Activated CD8-positive, alpha-beta memory T cell treated with anti-CD3 and anti-CD28 coated beads, Interleukin-2, amount 50 U/mL, for 4 hours (primary cell): ENCODE results near the gene NID1.
"Not testable (repeated sequence)": the region's sequence is repeated elsewhere in the genome, so short reads cannot be mapped to it uniquely, and the experiment has no call there.

Experiments used
- DNase-seq: peaks from one replicate; pipeline ENCODE4 v3.0.0-alpha.2; 2020

The NID1 gene

DNA sequence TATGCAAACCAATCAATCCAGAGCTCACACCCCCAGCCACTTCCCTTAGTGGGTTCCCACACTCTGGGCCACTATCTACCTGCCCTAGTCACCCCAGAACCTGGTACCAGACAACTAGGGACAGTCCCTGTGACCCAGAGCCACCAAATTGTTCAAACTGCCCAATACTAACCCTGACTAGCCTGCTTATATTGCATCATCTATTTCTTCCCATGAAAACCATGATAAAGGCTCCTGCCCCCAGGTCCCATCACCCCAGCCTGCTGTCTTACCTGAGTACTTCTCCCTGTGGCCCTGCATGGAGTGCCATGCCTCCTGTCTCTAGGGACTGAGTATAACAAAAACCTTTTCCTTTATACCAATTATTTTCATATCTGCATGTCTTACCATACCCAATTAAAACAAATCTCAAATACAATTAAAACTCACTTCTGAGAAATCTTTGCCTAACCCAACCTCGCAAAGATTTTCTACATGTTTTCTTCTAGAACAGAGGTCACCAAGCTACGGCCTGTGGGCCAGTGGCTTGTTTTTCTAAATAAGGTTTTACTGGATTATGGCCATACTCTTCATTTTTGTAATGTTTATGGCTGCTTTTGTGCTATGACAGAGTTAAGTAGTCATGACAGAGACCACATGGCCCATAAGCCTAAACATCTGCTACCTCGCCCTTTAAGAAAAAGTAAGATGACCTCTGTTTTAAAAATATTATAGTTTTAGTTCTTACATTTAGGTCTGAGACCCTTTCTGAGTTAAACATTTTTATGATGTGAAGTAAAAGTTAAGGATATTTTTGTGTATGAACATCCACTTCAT, 31.0 kb upstream of the NID1 start:
- no peak for DNase-seq

DNA sequence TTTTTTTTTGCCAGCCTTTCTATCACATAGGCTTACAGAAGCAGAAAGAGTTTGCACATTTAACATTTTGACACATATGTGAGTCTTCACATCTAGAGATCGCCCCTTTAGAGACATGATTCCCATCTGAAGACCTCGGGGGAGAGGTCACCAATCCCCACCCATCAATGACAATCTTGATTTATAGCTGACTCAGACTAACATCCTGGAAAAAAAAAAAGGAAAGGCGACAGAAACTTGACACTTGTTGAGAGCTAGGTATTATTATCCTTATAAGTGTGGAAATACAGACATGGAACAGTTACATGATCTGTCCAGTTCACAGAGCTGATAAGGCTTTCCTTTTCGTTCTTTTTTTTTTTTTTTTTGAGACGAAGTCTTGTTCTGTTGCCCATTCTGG, 28.0 kb upstream of the NID1 start:
- no peak for DNase-seq

DNA sequence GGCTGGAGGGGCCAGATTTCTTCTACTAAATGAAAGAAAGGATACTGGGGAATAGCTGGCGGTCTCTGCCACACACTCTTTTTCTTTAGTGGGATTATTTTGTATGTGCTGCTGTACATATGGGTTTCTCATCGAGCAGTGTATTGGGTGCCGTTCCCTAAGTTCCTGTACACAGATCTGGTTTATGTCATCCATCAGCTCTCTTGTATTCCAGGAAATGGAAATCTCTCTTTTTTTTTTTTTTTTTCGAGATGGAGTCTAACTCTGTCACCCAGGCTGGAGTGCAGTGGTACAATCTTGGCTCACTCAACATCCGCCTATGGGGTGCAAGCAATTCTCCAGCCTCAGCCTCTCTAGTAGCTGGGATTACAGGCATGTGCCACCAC, 27.0 kb upstream of the NID1 start:
- no peak for DNase-seq

DNA sequence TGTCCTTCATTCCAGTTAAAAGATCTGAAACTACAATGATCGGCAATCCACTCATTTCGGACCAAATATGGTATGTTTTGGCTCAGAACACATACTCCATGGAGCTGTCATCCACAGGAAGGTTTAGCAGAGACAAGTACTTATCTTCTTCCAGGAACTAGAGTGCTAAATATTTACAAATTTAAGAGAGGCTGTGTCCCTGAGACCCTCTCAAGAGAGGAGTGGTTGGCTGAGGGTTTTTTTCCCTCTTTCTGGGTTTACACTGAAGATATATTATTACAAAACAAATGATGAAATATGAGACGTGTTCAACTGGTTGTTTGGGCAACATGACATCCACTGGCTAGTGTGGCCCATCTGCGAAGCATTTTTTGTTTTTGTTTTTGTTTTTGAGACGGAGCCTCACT, 25.9 kb upstream of the NID1 start:
- no peak for DNase-seq

DNA sequence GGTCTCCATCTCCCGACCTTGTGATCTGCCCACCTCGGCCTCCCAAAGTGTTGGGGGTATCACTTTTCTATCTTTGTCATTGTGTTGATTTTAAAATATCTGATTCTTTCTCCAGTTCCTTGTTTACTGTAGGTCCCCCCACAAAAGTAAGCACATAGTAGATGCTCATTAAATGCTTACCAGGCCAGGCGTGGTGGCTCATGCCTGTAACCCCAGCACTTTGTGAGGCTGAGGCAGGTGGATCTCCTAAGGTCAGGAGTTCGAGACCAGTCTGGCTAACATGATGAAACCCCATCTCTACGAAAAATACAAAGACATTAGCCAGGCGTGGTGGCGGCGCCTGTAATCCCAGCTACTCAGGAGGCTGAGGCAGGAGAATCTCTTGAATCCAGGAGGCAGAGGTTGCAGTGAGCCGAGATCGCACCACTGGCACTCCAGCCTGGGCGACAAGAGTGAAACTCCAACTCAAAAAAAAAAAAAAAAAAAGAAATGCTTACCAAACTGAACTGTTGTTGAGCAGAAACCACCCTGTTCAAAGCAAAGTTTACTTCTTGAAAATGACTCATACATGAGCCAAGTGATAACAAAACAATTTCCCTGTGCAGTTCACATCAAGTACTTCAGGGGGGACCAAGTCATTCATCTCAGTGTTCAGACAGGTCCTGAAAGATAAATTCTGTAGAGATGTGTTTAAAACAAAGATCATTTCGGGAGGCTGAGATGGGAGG, 24.3 kb upstream of the NID1 start:
- DNase-seq: no peak

DNA sequence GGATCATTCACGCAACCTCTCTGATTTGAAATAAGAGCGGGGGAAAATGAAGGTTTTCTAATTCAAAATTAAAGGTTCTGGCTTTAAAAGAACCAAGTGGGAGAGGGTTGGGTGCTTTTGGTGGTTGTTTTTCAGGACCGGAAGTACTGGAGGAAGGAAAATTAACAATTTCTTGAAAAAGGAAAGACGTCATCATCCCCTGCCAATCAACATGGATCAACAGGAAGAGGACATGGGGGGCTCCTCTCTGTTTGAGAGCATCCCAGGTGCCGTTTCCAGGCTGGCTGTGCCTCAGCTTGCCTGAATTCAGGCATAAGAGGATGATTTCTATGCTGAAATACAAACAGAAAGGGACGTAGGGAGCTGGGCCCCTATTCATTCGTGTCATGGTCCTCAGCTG, 21.6 kb upstream of the NID1 start:
- no peak for DNase-seq

DNA sequence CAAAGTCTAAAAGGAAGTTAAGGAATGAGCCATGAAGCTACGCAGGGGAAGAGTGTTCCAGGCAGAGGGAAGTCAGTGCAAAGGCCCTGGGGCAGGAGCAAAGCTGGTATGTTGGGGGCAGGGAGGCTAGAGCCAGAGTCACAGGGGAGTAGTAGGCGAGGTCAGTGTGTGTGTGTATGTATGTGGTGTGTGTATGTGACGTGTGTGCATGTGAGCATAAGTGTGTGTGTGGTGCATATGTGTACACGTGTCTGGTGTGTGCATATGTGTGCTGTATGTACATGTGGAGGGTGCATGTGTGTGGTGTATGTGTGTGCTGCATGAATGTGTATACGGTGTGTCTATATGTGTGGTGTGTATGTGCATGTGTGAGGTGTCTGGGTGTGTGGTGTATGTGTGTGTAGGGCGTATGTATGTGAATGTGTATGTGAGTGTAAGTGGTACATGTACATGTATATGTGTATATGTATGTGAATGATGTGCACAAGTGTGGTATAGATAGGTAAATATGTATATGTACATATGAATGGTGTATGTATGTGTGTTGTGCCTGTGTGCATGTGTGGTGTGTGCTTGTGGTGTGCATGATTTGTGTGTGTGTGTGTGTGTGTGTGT, 20.8 kb upstream of the NID1 start:
- DNase-seq: no peak

DNA sequence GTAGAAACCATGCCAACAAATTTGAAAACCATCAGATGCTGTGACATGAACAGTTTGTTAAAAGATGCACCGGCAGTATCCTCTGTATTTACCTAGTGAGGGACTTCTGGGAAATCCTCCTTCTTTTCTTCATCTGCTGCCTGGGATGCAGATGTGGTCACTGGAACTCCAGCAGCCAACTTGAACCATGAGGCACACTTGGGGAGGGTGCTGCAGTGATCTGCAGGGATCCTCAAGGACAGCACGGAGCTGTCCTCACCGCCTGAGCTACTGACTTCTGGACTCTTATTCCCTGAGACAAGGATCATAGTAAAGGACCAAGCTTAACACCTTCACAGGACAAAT, 19.5 kb upstream of the NID1 start:
- DNase-seq: no peak

DNA sequence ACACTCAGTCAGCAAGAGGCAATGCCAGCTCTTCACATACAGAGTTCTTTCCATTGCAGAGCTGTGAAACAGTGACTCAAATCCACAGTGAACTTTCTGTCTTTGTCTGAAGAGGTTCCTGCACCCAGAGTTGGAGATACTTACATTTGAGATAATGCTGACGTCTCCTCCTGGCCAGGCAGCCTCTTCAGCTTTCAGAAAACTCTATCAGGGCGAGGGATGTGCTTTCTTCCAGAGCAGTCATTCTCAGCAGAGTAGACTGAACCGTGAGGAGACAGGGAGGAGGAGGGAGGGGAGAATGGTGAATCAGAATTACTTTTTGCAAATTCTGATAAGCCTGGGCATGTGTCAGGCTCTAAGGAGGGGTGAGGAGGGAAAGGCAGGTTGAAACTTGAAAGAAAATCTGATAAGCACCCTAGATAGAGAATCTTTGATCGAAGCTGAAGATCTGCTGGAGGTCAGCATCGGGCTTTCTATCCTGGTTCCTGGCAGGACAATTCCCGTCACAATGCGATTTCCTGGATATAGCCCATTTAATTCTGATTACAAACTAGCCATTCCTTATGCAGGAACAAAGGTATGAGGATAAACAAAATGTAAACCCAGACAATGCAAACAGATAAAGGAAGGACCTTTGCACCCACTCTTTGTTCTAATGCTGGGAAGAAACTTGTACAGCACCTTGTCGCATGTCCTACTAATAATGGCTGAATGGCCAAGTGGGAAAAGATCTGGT, 18.9 kb upstream of the NID1 start:
- no peak for DNase-seq

DNA sequence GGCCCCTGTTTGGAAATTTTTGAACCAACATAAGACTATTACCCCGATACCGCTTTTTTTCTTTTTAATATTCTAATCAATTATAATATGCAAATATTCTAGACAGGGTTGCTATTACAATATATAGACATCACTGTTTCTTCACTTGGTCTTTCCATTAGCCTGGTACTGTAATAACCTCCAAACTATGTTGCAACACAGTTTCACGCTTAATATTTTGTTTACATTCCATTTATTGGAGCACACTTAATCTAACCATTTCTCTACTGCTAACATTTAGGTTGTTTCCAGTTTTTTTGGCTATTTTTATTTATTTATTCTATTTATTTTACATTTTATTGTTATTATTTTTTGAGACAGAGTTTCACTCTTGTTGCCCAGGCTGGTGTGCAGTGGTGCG, 17.6 kb upstream of the NID1 start:
- no peak for DNase-seq

DNA sequence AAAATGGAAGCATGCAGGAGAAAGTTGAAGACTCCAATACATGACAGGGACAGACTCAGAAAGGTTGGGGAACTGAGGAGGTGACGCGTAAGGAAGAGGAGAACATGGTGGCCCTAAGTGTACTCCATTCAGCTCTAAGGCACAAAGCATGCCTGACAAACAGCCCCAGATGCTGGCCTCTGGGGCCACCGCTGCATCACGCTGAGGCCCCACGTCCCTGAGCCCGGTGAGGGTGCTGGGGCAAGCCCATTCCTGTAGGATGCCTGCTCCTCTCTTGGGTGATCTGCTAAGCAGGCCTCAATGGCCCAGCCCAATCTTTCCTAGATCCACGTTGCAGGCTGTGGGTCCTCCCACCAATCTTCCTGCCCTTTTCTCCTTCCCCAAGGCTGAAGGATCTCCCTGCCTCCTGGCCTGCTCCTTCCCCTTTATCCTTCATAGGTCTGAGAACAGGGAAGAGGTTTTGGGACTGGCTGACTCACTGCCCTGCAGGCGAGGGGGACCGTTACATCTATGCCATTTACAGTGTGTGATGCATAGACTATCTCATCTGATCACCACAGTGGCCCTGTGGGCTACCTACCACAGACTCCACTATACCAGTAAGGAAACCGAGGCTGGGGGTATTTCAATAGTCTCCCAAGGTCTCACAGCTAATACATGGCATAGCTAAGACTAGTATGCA, 16.8 kb upstream of the NID1 start:
- no peak for DNase-seq

DNA sequence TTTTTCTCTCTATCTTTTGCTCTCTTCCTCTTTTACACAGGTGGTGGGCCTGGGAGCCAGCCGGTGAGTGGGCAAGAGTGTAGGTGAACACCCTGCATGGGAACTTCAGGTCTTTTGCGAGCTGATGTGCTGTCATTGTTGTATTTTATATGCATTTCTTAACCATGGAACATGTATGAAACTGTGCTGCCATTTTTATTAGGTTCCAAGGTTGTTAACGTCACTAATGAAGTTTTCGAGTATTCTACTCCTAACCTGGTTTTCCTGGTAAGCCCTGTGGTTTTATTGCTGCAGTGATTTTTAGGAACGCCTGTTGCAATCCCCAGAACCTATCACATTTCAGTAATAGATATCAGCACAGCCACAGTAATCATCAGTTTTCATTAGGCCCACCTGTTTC, 14.8 kb upstream of the NID1 start:
- DNase-seq: no peak

DNA sequence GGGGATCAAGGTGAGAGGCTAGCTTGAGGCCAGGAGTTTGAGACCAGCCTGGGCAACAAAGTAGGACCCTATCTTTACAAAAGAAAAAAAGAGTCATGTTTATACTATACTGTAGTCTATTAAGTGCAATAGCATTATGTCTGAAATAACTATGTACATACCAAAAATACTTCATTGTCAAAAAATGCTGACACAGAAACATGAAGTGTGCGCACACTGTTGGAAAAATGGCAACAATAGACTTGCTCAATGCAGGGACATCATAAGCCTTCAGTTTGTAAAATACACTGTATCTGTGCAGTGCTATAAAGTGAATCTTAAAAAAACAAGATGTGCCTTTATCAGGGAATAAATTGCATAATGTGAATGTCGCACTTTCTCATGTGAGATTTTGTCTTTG, 14.1 kb upstream of the NID1 start:
- DNase-seq: no peak

DNA sequence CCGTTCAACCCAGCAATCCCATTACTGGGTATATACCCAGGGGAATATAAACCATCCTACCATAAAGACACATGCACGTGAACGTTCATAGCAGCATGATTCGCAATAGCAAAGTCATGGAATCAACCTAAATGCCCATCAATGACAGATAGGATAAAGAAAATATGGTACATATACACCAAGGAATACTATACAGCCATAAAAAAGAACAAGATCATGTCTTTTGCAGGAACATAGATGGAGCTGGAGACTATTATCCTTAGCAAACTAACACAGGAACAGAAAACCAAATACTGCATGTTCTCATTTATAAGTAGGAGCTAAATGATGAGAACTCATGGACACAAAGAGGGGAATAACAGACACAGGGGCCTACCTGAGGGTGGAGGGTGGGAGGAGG, 13.2 kb upstream of the NID1 start:
- DNase-seq: not testable (repeated sequence)

DNA sequence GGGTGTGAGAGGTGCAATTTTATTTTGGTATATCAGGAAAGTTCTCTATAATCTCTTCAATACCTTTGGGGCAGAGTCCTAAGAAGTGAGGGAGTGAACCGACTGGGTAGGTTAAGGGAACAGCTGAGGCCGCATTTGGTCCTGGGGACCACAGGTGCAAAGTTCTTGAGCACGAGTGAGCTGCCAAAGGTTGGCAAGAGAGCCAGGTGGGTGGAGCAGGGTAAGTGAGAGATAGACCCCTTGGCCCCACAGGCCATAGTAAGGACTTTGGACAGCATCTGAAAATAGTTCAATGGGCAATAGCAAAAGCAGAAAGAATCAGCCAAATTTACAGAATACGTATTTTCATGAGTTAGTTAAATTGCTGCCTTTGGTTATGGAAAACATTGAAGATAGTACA, 11.0 kb upstream of the NID1 start:
- no peak for DNase-seq

DNA sequence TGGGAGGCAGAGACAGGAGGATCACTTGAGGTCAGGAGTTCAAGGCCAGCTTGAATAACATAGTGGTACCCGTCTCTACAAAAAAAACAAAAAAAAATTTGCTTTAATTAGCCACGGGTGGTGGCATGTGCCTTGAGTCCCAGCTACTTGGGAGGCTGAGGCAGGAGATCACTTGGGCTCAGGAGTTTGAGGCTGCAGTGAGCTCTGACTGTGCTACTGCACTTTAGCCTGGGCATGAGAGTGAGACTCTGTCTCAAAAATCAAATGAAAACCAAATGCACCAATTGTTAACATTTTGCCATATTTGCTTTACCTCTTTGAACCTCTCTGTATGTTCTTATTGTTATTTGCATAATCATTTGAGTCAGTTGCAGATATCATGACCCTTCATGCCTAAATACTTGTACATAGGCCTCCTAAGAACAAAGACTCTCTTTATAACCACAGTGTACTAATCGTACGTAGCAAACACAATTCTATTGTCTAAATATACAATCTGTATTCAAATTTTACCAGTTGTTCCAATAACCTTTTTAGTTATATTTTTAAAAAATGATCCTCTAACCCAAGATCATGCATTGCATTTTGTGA, 8.5 kb upstream of the NID1 start:
- DNase-seq: no peak

DNA sequence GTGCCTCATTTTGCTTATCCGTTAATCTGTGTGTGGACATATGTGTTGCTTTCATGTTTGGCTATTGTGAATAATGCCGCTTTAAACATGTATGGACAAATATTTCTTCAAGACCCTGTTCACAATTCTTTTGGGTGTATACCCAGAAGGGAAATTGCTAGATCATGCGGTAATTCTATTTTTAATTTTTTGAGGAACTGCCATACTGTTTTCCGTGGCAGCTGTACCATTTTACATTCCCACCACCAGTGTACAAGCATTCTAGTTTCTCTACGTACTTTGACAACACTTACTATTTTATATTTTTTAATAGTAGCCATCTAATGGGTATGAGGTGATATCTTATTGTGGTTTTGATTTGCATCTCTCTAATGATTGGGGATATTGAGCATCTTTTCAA, 7.1 kb upstream of the NID1 start:
- DNase-seq: no peak

DNA sequence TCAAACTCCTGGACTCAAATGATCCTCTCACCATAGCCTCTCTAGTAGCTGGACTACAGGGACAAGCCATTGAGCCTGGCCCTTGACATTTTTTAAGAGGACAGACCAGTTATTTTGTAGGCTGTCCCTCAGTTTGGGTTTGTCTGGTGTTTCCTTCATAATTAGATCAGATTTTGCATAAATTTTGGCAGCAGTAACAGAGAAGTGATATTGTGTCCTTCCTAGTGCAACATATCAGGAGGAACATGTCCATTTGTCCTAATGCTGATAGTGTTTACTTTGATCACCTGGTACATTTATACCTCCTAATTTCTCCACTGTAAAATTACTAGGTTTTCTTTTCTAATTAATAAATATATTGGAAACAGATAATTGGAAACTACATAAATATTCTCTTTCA, 5.9 kb upstream of the NID1 start:
- no peak for DNase-seq

DNA sequence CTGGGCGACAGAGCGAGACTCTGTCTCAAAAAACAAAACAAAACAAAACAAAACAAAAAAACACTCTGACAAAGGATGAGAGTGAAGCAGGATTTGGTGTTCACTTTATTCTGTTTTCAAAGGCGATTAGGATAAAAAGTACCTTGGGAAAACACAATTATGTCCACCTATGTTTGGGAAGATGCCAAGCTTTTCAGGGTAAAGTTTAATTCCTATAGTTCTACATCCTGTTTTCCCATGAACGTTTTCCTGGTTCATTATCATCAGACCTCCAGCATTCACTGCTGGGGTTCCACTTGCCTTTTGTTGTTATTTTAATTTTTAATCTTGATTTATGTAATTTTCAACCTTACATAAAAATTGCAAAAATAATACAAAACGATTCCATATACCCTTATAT, 4.9 kb upstream of the NID1 start:
- no peak for DNase-seq

DNA sequence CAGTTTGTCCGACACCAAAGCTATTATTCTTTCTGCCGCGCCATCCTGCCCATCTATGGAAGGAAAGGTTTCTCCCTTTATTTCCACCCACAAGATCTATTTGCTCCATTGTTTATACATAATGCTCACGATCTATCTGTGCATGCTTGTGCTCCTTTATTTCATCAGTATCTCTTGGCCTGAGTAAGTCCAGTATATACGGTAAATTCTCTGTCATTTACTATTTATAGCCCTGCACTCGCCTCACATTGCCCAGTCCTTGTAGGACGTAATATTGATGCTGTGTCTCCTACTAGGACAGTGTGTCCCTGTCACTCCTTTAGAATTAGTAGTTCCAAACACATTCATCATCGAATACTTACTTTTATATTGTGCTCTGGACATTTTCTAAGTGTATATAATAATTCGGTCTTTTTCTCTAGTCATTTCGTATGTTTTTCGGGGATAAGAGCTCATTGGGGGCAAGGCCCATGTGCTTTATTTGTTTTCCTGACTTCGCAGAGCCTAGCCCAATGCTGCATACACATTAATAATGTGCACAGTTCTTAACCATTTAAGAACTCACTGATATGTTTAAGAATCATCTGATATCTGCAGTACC, 3.1 kb upstream of the NID1 start:
- DNase-seq: no peak

DNA sequence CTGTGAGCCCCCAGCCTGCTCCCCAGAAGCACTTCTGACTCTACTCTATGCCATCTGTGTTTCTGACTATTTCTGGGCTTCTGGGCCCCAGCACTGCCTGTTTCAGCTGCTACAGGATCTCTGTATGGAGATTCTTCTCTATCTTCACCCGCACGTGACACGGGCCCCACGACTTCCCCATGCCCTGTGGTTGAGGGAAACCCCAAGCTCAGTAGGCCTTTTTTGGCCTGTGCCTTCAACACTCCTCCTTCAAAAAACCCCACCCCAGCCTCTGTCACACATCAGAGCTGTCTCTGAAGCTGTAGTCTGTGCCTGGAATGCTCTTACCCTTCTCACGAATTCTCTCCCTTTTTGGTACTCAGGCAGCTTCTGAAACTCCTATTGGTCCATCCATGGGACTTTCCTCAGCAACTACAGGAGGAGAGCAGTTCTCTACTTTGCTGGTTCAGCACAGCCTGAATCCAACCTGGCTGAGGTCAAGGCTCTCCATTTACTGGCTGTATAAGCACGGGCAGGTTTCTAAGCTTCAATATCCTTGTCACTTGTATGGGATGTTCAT, 2.0 kb upstream of the NID1 start:
- peak; percentile 61 for DNase-seq

DNA sequence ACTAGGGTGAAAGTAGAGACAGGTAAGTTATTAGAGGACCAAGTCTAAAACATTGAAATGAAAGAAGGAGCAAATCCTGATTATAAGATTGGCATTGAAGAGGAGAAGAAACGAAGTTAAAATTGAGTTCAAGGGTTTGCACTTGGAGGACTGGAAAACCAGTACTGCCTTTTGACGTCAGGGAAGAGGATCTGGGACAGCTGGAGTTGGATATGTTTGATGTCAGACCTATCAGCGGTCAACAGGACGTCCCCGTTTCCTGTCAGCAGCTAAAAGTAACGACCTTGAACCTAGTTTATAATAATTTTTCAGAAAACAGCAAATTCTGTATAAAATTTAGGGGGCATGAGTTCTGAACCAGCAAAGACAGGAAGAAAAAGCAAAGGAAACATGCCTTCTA, 1.2 kb upstream of the NID1 start:
- no peak for DNase-seq
